Heart left ventricle (tissue), 13 donors: ENCODE data around the gene DNAH12.

ENCODE experiments used
- CTCF ChIP-seq, 12 donors: fragments of 200-600 bp; sonication (generic) in 4 of 12; IDR thresholded peaks; one replicate each; pipeline versions ENCODE4 v1.5.0 to v1.8.0; 2018 to 2022; ENCODE audit warnings: antibody characterized with exemption in 12 of 12, mild to moderate bottlenecking in 5 of 12
- POLR2A ChIP-seq, 2 donors: fragments of 450-650 bp; IDR thresholded peaks; one replicate each; pipeline ENCODE4 v1.6.1; 2017; ENCODE audit warnings: antibody characterized with exemption in 2 of 2, mild to moderate bottlenecking in 2 of 2, moderate library complexity in 2 of 2
- donor health status: ischemic (EF 13 %, LVEDD 7.1; RV severe dilation, severe dysfunction).
- donor health status: DM: no; HTN: yes; CAD: no.
- donor health status: DM: no; HTN: no; CAD: no.
- donor health status: ischemic (EF 25% LVEDD 6.9; RV normal size, moderate dysfunction).
- donor health status: ischemic (EF 25% LVEDD 5.7; RV mildly dilated, moderate dysfunction).
- donor health status: ischemic (EF 35%, LVEDD 5.7; RV mildly dilated, moderate dysfunction).
- donor health status: nonischemic (EF 11% LVEDD 7.7; RV severe dilation, severe dysfunction).
- donor health status: DM: yes; HTN: yes; CAD: no.
- donor health status: PGD.
- donor health status: ischemic (EF 29% LVEDD 5.4; RV normal size, mild dysfunction).
- donor health status: nonischemic (EF 23%, LVEDD 6.1; RV moderate dilation, normal function).

GRCh38 chr3:57287205-57287604 lies 256.9 kb downstream of the DNAH12 start:
- no peak for TF ChIP-seq CTCF (IDR thresholded peaks at IDR 0.05)
- TF ChIP-seq POLR2A (IDR thresholded peaks at IDR 0.05) = no peak
